Activated naive CD8-positive, alpha-beta T cell treated with anti-CD3 and anti-CD28 coated beads for 36 hours (primary cell): ENCODE results near the gene SART1. TPM values are rescaled to one million over a fixed set of nuclear protein-coding genes. Genes with fewer than 3 reads are reported as not detected.

ENCODE experiments used
- DNase-seq: peaks from one replicate; pipeline ENCODE4 v3.0.0; 2021
- H3K27ac Mint-ChIP-seq: one replicate; pipeline ENCODE4 v1.8.0; 2022; ENCODE audit warnings: mild to moderate bottlenecking, moderate library complexity, mixed read lengths
- H3K27me3 Mint-ChIP-seq: one replicate; pipeline ENCODE4 v1.8.0; 2022; ENCODE audit warnings: mild to moderate bottlenecking, mixed read lengths
- H3K36me3 Mint-ChIP-seq: one replicate; pipeline ENCODE4 v1.8.0; 2021; ENCODE audit warnings: mild to moderate bottlenecking, mixed read lengths
- H3K4me1 Mint-ChIP-seq: one replicate; pipeline ENCODE4 v1.8.0; 2021; ENCODE audit warnings: mixed read lengths
- H3K4me3 Mint-ChIP-seq: one replicate; pipeline ENCODE4 v1.8.0; 2022; ENCODE audit warnings: mild to moderate bottlenecking, moderate library complexity, mixed read lengths
- H3K9me3 Mint-ChIP-seq: one replicate; pipeline ENCODE4 v1.8.0; 2022; ENCODE audit warnings: mixed read lengths
- total RNA-seq, 2 experiments: library from RNA; stranded (reverse); gene quantifications; one replicate each; pipeline ENCODE4 v1.2.3, GENCODE V29; 2021

Gene SART1
- total RNA-seq, 2 experiments from 2014 or later = 59.6 to 62.6 TPM

DNA sequence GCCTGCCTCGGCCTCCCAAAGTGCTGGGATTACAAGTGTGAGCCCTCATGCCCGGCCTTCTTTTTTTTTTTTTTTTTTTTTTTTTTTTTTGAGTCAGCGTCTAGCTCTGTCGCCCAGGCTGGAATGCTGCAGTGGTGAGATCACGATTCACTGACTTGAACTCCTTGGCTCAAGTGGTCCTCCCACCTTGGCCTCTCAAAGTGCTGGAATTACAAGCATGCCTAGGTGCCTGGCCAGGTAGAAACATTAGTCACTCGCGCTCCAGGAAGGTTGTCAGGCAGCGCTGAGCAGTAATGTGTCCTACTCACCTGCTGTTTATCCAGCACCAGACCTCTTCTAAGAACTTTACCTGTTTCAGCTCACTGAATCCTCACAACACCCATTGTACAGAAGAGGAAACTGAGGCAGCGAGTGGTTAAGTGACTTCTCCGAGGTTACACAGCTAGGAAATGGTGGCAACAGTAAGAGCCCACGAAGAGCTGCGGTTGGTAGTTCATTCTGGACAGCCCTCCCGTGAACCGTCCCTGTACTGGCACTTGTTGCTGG, 49.8 kb downstream of the SART1 start:
- Mint-ChIP-seq H3K27ac (no peak overlapping the region), H3K36me3 (no peaks in the 10 kb centered on the region), H3K27me3 (peaks cover 22% of the 10 kb centered on the region), H3K9me3 (no peaks in the 10 kb centered on the region), H3K4me3 (no peak overlapping the region), H3K4me1 (no peaks in the 10 kb centered on the region)
- DNase-seq = no peak

DNA sequence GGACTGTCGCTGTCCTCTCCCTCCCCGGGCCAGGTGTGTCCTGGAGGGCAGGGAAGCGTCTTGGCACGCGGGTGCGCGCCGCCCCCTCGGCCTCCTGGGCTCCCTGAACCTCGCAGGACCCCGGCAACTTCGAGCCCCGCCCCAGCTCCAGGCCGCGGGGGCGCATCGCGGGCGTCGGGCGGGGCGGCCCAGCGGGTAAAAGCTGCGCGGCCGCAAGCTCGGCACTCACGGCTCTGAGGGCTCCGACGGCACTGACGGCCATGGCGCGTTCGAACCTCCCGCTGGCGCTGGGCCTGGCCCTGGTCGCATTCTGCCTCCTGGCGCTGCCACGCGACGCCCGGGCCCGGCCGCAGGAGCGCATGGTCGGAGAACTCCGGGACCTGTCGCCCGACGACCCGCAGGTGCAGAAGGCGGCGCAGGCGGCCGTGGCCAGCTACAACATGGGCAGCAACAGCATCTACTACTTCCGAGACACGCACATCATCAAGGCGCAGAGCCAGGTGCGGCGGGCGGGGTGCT, 50.3 kb downstream of the SART1 start, which contains the start of gene CST6:
TSS of gene CST6 (plus strand) at position 224 of the 519 bp plus-strand sequence. CDS start at position 261, 37 bp downstream.
- DNase-seq = peak; percentile 17
- no peak within 1 kb of the TSS for H3K4me3 Mint-ChIP-seq
- no peaks in the 10 kb centered on the region for H3K4me1 Mint-ChIP-seq
- H3K27ac Mint-ChIP-seq = no peak within 1 kb of the TSS
- no peaks in the 10 kb centered on the region for H3K36me3 Mint-ChIP-seq
- H3K27me3 Mint-ChIP-seq = peaks cover 22% of the 10 kb centered on the region
- no peaks in the 10 kb centered on the region for H3K9me3 Mint-ChIP-seq

DNA sequence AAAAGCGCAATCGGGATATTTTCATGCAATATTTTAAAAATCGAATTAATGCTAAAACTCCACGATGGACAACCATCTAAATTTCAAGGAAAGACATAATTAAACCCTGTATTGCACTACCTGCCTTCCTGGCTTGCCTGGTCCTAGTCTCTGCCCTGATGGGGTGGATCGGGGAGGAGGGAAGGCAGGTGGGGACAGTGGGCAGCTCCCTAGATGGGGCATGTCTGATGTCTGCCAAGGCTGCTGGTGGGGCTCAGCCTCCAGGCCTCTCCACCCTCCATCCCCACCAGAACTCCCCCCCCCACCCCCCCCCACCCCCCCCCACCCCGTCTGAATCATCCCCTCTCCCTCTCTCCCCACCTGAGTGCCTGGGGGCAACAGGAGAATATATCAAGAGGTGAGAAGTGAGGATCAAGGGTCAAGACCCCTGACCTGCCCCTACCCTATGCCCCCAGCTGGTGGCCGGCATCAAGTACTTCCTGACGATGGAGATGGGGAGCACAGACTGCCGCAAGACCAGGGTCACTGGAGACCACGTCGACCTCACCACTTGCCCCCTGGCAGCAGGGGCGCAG, 50.9 kb downstream of the SART1 start:
- no peak for DNase-seq
- H3K27me3 Mint-ChIP-seq = peaks cover 22% of the 10 kb centered on the region
- H3K36me3 Mint-ChIP-seq = no peaks in the 10 kb centered on the region
- H3K4me1 Mint-ChIP-seq = peaks cover 4% of the 10 kb centered on the region
- H3K4me3 Mint-ChIP-seq = no peak overlapping the region
- H3K27ac Mint-ChIP-seq = no peak overlapping the region
- no peaks in the 10 kb centered on the region for H3K9me3 Mint-ChIP-seq

DNA sequence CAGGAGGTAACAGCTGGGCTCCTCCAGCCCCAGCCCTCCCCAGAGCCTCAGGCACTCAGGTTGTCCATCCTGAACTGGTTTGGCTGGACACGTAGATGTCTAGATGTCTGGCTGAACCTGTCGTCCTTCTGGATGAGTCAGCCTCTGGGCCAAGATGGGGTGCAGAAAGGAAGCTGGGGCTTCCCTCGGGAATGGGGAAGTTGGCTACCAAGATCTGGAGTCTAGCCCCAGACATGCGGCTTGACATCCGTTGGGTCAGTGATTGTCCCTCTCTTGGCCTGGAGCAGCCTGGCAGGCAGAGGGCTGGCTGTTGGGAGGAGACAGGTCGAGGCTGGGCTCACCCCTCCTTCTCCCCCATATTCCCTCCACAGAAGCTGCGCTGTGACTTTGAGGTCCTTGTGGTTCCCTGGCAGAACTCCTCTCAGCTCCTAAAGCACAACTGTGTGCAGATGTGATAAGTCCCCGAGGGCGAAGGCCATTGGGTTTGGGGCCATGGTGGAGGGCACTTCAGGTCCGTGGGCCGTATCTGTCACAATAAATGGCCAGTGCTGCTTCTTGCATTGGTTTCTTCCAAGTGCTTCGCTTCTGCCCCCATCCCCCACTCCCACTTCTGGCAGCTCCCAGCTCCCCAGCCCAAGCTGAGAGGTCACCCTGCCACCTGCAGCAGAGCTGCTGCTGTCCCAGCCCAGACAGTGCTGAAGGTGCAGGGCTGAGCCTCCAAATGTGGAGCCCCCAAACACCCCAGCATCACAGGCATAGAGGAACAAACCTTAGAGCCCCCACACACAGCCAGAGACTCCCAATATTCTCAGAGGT, 51.6 kb downstream of the SART1 start:
- H3K9me3 Mint-ChIP-seq = no peaks in the 10 kb centered on the region
- H3K27me3 Mint-ChIP-seq = peaks cover 22% of the 10 kb centered on the region
- no peaks in the 10 kb centered on the region for H3K36me3 Mint-ChIP-seq
- H3K4me1 Mint-ChIP-seq = peaks cover 5% of the 10 kb centered on the region
- no peak overlapping the region for H3K4me3 Mint-ChIP-seq
- DNase-seq = no peak
- H3K27ac Mint-ChIP-seq = no peak overlapping the region

DNA sequence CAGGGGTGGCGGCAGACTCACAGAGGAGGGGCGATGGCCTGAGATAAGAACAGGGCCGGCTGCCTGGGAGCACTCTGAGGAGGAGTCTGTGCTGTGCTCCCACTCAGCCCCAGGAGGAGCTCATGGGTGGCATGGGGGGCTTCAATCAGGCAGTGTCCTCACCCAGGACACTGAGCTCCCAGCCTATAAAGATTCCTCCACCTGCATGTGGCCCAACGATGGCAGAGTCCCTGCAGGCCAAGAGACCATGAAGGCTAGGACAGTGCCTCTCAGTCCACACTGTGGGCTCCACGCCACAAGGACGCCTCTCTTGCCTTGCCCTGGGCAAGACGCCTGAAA, 52.2 kb downstream of the SART1 start:
- Mint-ChIP-seq H3K27me3 (peaks cover 22% of the 10 kb centered on the region), H3K4me3 (no peak overlapping the region), H3K4me1 (peaks cover 5% of the 10 kb centered on the region), H3K9me3 (no peaks in the 10 kb centered on the region), H3K27ac (no peak overlapping the region), H3K36me3 (no peaks in the 10 kb centered on the region)
- no peak for DNase-seq

DNA sequence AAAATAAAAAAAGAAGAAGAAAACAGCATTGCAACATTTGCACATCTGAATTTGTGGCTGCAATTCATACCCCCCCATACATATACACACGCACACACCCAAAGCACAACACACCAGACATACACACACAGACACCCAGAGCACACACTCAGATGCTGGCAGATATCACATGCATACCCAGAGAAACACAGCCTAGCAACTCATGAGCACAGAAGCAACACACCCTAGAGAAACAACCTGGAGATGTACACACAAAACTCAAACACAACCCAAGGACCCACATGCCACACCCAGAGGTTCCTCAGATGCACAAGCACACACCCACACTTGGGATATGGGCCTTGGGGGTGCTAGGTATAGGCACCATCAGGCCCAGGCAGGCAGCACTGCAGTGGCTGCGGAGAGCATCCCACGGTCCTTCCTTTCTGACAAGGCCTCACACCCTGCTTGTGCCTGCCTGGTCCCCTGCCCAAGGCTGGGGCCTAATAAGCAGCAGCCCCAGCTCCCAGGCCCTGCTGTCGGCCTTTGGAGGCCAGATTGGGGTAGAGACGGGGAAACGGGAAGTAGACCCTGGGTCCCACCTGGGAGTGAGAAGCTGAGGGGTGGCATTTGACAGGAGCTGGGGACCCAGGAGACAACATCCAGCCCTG, 53.4 kb downstream of the SART1 start:
- H3K27me3 Mint-ChIP-seq = peaks cover 22% of the 10 kb centered on the region
- no peaks in the 10 kb centered on the region for H3K36me3 Mint-ChIP-seq
- no peak overlapping the region for H3K27ac Mint-ChIP-seq

DNA sequence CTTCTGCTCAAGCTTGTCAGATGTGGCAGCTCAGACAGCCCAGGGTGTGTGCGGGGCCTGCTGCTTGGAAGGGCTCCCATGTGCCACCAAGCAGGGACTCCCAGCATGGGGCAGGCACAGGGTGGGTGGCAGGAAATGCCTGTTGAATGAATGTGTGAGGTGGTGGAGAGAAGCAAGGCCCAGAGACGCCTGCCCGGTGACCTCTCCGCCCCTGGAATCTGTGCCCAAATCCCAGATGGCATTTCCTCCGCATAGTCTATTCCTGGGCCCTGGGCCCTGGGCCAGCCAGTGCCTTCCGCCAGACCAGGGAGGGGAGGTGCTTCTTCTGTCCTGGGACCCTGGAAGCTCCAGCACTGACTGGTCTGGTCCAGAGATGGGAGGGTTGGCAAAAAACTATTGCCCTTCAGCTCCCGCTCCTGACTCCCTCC, 53.9 kb downstream of the SART1 start:
- no peak for DNase-seq
- peaks cover 5% of the 10 kb centered on the region for H3K4me1 Mint-ChIP-seq
- H3K36me3 Mint-ChIP-seq = no peaks in the 10 kb centered on the region
- H3K9me3 Mint-ChIP-seq = no peaks in the 10 kb centered on the region
- no peak overlapping the region for H3K4me3 Mint-ChIP-seq
- H3K27ac Mint-ChIP-seq = no peak overlapping the region
- peaks cover 22% of the 10 kb centered on the region for H3K27me3 Mint-ChIP-seq

More for the DNA sequence above, 53.4 kb downstream of the SART1 start:
- no peaks in the 10 kb centered on the region for H3K9me3 Mint-ChIP-seq
- no peak for DNase-seq
- H3K4me3 Mint-ChIP-seq = no peak overlapping the region
- H3K4me1 Mint-ChIP-seq = peaks cover 5% of the 10 kb centered on the region

DNA sequence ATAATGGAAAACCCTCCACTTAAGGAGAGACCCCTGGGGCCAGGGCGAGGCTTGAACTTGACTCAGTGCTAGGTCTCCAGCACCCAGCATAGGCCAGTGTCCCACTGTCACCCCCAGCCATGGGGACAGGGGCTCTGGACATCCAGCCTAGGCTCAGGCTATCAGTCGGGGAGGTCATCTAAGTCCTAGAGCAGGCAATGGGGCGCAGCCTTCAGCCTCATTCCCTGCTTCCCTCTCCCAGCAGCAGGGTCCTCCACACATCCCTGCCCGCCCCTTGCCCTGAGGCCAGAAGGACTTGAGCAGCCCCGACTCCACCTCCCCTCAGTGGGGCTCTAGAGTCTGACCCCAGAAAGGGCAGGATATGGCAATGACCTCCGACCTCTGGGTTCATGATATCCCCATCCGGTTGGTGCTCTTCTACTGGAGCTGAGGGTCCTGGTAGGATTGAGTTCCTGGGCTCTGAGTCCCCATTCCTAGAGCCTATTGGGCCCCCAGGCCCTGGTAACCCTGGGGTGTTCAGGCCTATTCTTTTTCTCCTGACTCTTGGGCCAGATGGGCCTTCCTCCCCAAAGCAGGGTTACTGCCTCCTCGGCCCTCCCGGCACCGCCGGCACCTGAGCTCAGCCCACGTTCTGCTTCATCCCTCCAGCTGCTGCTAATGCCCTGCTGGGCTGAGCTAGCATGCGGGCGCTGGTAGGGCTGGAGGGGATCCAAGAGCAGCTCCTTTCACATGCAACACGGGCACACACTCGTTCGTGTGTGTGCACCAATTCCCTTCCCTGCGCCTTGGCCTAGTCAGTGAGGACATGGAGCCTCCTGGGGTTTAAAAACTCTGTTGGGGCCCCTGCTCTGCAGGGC, 54.6 kb downstream of the SART1 start:
- Mint-ChIP-seq H3K27ac (no peak overlapping the region), H3K36me3 (no peaks in the 10 kb centered on the region), H3K4me3 (no peak overlapping the region), H3K9me3 (no peaks in the 10 kb centered on the region), H3K4me1 (peaks cover 7% of the 10 kb centered on the region), H3K27me3 (peaks cover 22% of the 10 kb centered on the region)
- DNase-seq = no peak

DNA sequence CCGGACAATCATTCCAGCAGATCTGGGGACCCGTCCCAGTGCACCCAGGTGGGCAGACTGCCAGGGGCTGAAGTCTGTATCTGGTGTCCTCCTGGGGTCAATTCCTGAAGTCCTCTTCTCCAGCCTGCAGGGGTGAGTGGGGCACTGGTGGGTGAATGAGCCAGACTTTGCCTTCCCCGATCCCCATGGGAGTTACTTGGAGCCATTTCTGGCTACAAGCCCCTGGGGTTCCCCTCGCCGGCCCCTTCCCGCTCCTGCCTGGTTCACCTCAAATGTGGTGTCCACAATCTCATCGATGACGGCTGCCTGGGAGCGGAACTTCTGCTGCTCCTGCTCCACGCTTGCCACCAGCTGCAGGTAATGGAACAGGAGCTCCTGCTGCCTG, 55.3 kb downstream of the SART1 start:
- no peak overlapping the region for H3K4me3 Mint-ChIP-seq
- H3K27ac Mint-ChIP-seq = no peak overlapping the region
- H3K36me3 Mint-ChIP-seq = no peaks in the 10 kb centered on the region
- H3K9me3 Mint-ChIP-seq = no peaks in the 10 kb centered on the region
- peaks cover 10% of the 10 kb centered on the region for H3K4me1 Mint-ChIP-seq
- no peak for DNase-seq
- H3K27me3 Mint-ChIP-seq = peaks cover 22% of the 10 kb centered on the region

DNA sequence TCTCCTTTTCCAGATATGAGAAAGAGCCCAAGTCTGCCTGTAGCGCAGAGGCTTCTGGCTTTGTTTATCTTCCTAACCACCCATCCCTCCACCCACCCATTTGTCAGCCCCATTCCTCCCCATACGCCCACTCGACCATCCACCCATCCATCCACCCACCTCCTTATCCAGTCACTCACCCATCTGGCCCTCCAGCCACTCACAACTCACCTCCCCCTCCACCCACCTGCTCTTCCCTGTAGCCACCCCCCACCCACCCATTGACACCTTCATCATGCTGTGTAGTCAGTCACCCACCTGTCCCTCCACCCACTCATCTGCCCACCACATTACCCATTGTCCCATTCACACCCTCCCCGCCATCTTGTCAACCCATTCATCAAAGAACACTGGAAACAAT, 55.8 kb downstream of the SART1 start:
- DNase-seq = no peak
- no peaks in the 10 kb centered on the region for H3K9me3 Mint-ChIP-seq
- H3K4me3 Mint-ChIP-seq = no peak overlapping the region
- peaks cover 18% of the 10 kb centered on the region for H3K27me3 Mint-ChIP-seq
- no peaks in the 10 kb centered on the region for H3K36me3 Mint-ChIP-seq
- H3K4me1 Mint-ChIP-seq = peaks cover 10% of the 10 kb centered on the region
- H3K27ac Mint-ChIP-seq = no peak overlapping the region

DNA sequence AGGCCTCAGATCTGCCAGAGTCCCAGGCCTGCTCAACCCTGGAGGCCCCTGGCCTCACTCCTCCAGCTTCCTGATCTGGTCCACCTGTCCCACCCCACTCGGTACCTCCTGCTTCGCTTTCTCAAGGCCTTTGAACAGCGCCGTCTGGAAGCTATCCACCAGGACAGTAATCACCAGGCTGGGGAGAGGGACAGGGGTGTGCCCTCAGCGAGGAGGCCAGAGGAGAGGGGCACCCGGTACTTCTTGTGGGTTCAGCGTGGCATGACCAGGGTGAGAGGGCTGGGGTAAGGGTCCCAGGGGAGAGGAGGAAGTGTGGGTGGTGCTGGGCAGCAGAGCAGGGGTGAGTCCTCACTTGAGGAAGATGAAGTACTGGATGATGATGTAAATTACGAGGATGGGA, 58.7 kb downstream of the SART1 start:
- Mint-ChIP-seq H3K27ac (no peak overlapping the region), H3K9me3 (no peaks in the 10 kb centered on the region), H3K4me1 (peaks cover 13% of the 10 kb centered on the region), H3K27me3 (peaks cover 10% of the 10 kb centered on the region), H3K36me3 (no peaks in the 10 kb centered on the region), H3K4me3 (no peak overlapping the region)
- no peak for DNase-seq

DNA sequence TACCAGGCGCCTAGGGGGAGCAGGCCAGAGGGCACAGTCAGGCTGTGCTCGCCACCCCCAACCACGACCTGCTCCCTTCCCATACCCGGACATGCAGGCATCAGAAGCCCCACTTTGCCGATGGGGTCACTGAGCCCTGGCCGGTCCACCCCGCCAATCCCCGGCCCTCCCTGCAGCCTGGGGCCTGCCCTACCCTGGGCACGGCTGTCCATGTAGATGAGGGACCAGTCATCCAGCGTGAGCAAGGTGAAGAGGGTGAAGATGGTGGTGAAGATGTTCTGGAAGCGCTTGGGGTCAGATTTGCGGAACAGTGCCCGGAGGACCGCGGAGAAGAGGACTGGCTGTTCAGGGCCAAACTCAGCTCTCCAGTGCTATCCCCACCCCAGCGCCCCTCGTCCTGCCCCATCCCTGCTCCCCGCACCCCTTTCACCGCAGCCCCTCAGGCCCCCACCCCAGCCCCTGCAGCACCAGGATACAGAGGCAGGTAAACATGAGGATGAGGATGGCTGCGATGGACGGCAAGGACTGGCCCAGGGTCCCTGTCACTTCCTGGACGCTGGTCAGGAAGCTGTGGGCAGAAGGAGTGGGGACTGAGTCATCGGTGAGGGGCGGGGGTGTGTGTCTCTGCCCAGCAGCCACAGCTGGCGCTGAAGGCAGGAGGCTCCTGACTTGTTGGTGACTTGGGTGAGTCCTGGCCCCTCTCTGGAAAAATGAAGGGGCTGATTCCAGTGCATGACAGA, 59.3 kb downstream of the SART1 start:
- H3K4me3 Mint-ChIP-seq = no peak overlapping the region

DNA sequence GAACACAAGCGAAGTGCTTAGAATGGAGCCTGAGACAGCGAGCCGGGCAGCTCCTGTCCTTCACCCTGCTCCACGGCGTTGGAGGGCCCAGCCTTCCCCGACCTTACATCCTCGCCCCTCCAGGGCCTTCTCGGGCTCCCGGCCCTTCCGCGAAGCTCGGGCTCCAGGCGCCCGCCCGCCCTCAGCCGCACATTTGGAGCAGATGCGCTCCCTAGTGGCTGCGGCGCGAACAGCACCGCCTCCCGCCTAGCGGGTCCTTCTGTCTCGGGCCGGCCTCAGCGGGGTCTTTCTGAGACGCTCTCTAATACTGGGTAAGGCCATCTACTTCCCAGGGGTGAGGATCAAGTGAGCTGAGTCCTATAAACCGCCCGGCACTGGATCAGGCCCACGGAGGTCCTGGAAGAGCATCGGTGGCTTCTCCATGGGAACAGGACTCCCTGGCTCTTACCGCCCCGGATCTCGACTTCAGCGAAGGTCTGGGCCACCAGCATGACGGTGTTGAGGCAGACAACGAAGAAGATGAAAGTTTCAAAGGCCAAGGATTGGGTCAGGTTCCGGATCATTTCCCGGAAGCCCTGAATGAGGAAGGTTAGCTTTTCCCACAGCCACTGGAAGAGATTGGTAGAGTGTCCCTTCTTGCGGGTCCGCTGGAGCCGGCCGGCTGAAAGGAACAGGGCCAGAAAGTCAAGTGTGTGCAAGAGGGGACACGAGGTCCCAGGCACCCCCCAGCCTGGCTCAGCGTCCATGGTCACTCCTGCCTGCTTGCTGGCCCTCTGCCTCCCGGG, 61.1 kb downstream of the SART1 start:
- Mint-ChIP-seq H3K27me3 (peaks cover 10% of the 10 kb centered on the region), H3K9me3 (no peaks in the 10 kb centered on the region), H3K4me3 (peak overlapping the region; percentile 27), H3K27ac (no peak overlapping the region), H3K4me1 (peaks cover 10% of the 10 kb centered on the region), H3K36me3 (no peaks in the 10 kb centered on the region)
- DNase-seq = peak; percentile 82

More for the DNA sequence above, 59.3 kb downstream of the SART1 start:
- H3K27ac Mint-ChIP-seq = no peak overlapping the region
- no peaks in the 10 kb centered on the region for H3K9me3 Mint-ChIP-seq
- DNase-seq = peak; percentile 30
- H3K27me3 Mint-ChIP-seq = peaks cover 10% of the 10 kb centered on the region
- H3K4me1 Mint-ChIP-seq = peaks cover 13% of the 10 kb centered on the region
- H3K36me3 Mint-ChIP-seq = no peaks in the 10 kb centered on the region
